A673 (cell line): ENCODE results near the gene RBM14. TPM values are rescaled to one million over a fixed set of nuclear protein-coding genes. Genes with fewer than 3 reads are reported as not detected.
A peak's percentile ranks its signal among the peaks of the same experiment; 100 is the strongest.

Experiments used
- BruUV-seq: library from RNA; stranded (reverse); fragments of 400-500 nt; replicated peaks from 2 replicates; lab custom pipeline; 2021; lab: Mats Ljungman, UMichigan
- CTCF ChIA-PET: fragments of 300-600 bp; sonication (Branson Sonifier 250); formaldehyde crosslinking; loops from one replicate; lab custom pipeline; 2022; ENCODE audit warnings: antibody characterized with exemption; lab: Charles Lee
- POLR2A ChIA-PET: fragments of 300-600 bp; sonication (Branson Sonifier 250); formaldehyde crosslinking; loops from one replicate; lab custom pipeline; 2022; ENCODE audit warnings: antibody characterized with exemption; ENCODE audit not compliant: low non-redundant PET; lab: Charles Lee
- DNase-seq: peaks from one replicate; pipeline ENCODE4 v3.0.0-alpha.2; 2015; ENCODE audit warnings: low spot score
- H3K27ac ChIP-seq: fragments of 200-600 bp; sonication (generic); 2 replicates; pipeline ENCODE4 v1.5.1; 2016; ENCODE audit warnings: mixed run types, low read depth, mild to moderate bottlenecking, mixed read lengths, antibody characterized with exemption, low read length; ENCODE audit not compliant: poor library complexity, severe bottlenecking
- H3K27me3 ChIP-seq: fragments of 200-600 bp; sonication (generic); replicated peaks from 2 replicates; pipeline ENCODE4 v1.6.1; 2017; ENCODE audit warnings: mixed run types, low read depth, mild to moderate bottlenecking, mixed read lengths, antibody characterized with exemption, low read length; ENCODE audit not compliant: insufficient read depth, poor library complexity
- H3K36me3 ChIP-seq: fragments of 200-600 bp; sonication (generic); 2 replicates; pipeline ENCODE4 v1.6.1; 2016; ENCODE audit warnings: mixed run types, mild to moderate bottlenecking, mixed read lengths, antibody characterized with exemption, low read length; ENCODE audit not compliant: insufficient read depth, poor library complexity, severe bottlenecking
- H3K4me1 ChIP-seq: fragments of 200-600 bp; sonication (generic); 2 replicates; pipeline ENCODE4 v1.6.1; 2017; ENCODE audit warnings: mixed run types, mild to moderate bottlenecking, mixed read lengths, antibody characterized with exemption, low read length; ENCODE audit not compliant: insufficient read depth, poor library complexity, severe bottlenecking
- H3K4me3 ChIP-seq: fragments of 200-600 bp; sonication (generic); 2 replicates; pipeline ENCODE4 v1.5.1; 2016; ENCODE audit warnings: low read depth, mixed run types, mild to moderate bottlenecking, mixed read lengths, low read length; ENCODE audit not compliant: poor library complexity, severe bottlenecking
- H3K9me3 ChIP-seq: fragments of 200-600 bp; sonication (generic); 2 replicates; pipeline ENCODE4 v1.6.1; 2016; ENCODE audit warnings: mixed run types, low read depth, mild to moderate bottlenecking, mixed read lengths, antibody characterized with exemption, low read length; ENCODE audit not compliant: poor library complexity, severe bottlenecking
- CTCF ChIP-seq: fragments of 300-800, 200-600 bp; sonication (generic); conservative IDR thresholded peaks from 2 replicates; pipeline ENCODE4 v1.5.1; 2017; ENCODE audit warnings: low read depth, mild to moderate bottlenecking, antibody characterized with exemption, low read length, moderate library complexity, mixed read lengths
- EZH2 ChIP-seq: fragments of 200-600 bp; sonication (generic); IDR thresholded peaks from 2 replicates; pipeline ENCODE4 v1.6.1; 2017; ENCODE audit warnings: borderline replicate concordance, low read depth, mild to moderate bottlenecking, mixed read lengths, antibody characterized with exemption, low read length; ENCODE audit not compliant: poor library complexity, severe bottlenecking
- intact Hi-C: fragments of 100-400 bp; cut with micrococcal nuclease; formaldehyde crosslinking; loops from one replicate; pipeline ENCODE4 v1.10.0; 2022; ENCODE audit not compliant: unreplicated experiment
- total RNA-seq: library from RNA; stranded (reverse); gene quantifications from 2 replicates; pipeline ENCODE4 v1.2.3, GENCODE V29; 2021

Gene RBM14
- total RNA-seq, 1 experiment from 2014 or later: 162 TPM

- TSS peak; percentile 96 for BruUV-seq
- intact Hi-C loops: loop anchor here (2.0 kb wide), 1 partner anchor 21 kb away; the partner anchor contains the start of gene RBM14
- Histone ChIP-seq H3K4me1 (peaks cover 36% of the 10 kb centered on the region), H3K4me3 (peak overlapping the region; percentile 67), H3K36me3 (peaks cover 57% of the 10 kb centered on the region), H3K27ac (peak overlapping the region; percentile 78), H3K9me3 (no peaks in the 10 kb centered on the region), H3K27me3 (no peaks in the 10 kb centered on the region)
- TF ChIP-seq CTCF (no peak), EZH2 (no peak)
- POLR2A ChIA-PET: interaction anchor here (0.6 to 1.7 kb wide), 3 partner anchors 9 to 40 kb away, joined by 4 to 6 read pairs (median 5); partner anchors contain the start of gene RBM4B
- no peak for DNase-seq
- CTCF ChIA-PET: no interaction called here
These were observed 21.2 kb downstream of the RBM14 start for GRCh38 chr11:66637557-66638176.

GRCh38 chr11:66638177-66639065, 22.0 kb downstream of the RBM14 start, which contains the start of gene RBM4:
Gene RBM4, plus strand, starts transcription at chr11:66638703. Its CDS starts 1,009 bp downstream, at chr11:66639712.
- DNase-seq: peak; percentile 100
- ChIA-PET CTCF (interaction anchor here (0.6 to 0.7 kb wide), 3 partner anchors 25 to 801 kb away, joined by 3 to 4 read pairs (median 3); partner anchors contain the start of gene PELI3), POLR2A (interaction anchor here (0.6 to 1.7 kb wide), 7 partner anchors 10 to 217 kb away, joined by 3 to 7 read pairs (median 4); partner anchors contain the start of gene RBM4B)
- BruUV-seq: no TSS peak
- Histone ChIP-seq H3K9me3 (no peaks in the 10 kb centered on the region), H3K4me1 (peaks cover 44% of the 10 kb centered on the region), H3K36me3 (peaks cover 57% of the 10 kb centered on the region), H3K27me3 (no peaks in the 10 kb centered on the region), H3K27ac (peak within 1 kb of the TSS; percentile 95), H3K4me3 (peak within 1 kb of the TSS; percentile 67)
- TF ChIP-seq CTCF: no peak
- no peak for TF ChIP-seq EZH2
- intact Hi-C loops: loop anchor here (2.0 kb wide), 1 partner anchor 22 kb away; the partner anchor contains the start of gene RBM14
